CD4-positive, alpha-beta T cell treated with Interleukin-1 beta for 1 hour (primary cell): ENCODE results near the gene ZNF208.

Source experiments
- DNase-seq, 2 donors: peaks; one replicate each; pipeline ENCODE4 v3.0.0-alpha.2; 2020 to 2022

Gene ZNF208

DNA sequence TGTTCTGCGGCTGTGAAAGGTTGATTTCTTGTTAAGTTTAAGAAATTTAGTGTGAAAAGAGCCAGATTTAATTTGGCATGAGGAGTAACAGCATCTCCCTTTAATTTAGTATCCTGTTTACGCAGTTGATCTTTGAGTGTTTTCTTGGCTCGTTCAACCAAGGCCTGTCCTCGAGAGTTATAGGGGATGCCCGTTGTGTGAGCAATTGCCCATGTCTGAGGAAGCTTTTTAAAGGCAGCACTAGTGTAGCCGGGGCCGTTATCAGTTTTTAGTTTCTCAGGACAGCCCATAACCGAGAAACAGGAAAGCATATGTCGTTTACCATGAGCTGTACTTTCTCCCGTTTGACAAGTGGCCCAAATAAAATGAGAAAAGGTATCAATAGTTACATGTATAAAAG is 127.2 kb downstream of the ZNF208 start:
- DNase-seq = no peak
